K562 (cell line): Measurements from ENCODE around the gene SORL1-AS1.

ENCODE experiments used
- CREB1 ChIP-seq, 2 experiments: sonication (generic) in 1 of 2; formaldehyde crosslinking in 1 of 2; IDR thresholded peaks; 2 replicates each; pipeline versions ENCODE4 v1.6.1 to v1.8.0; 2012 to 2022; ENCODE audit warnings: inconsistent platforms in 1 of 2, mild to moderate bottlenecking in 1 of 2, missing genetic modification reagents in 1 of 2, moderate library complexity in 1 of 2
- HDAC2 ChIP-seq: fragments of 450-650 bp; IDR thresholded peaks from 2 replicates; pipeline ENCODE4 v1.6.1; 2016; ENCODE audit warnings: mild to moderate bottlenecking
- RB1 ChIP-seq: fragments of 450-650 bp; IDR thresholded peaks from 2 replicates; pipeline ENCODE4 v1.6.1; 2017; ENCODE audit warnings: low read depth, mild to moderate bottlenecking
- RCOR1 ChIP-seq, 2 experiments: IDR thresholded peaks; 2 replicates each; pipeline ENCODE4 v1.6.1; 2012; ENCODE audit warnings: low read depth in 2 of 2, low read length in 2 of 2, borderline replicate concordance in 1 of 2, improper control_type of control experiment in 1 of 2
- RUNX1 ChIP-seq: sonication (generic); IDR thresholded peaks from 2 replicates; pipeline ENCODE4 v1.6.1; 2016; ENCODE audit warnings: antibody characterized with exemption, low read depth
- ZFPM2 ChIP-seq: fragments of 250-450 bp; sonication (Bioruptor Pico); IDR thresholded peaks from 2 replicates; pipeline ENCODE4 v1.5.1; 2022; ENCODE audit warnings: mild to moderate bottlenecking
- ZNF253 ChIP-seq: fragments of 250-450 bp; sonication (Bioruptor Pico); conservative IDR thresholded peaks from 2 replicates; pipeline ENCODE4 v1.6.1; 2021; ENCODE audit warnings: mild to moderate bottlenecking

- TF ChIP-seq RB1 (no peak), HDAC2 (no peak), RCOR1 (IDR thresholded peaks at IDR 0.05; ENCODE audit: borderline replicate concordance in 1 of 2, low read depth in 2 of 2, low read length in 2 of 2) (no peak), CREB1 (IDR thresholded peaks at IDR 0.05) (no peak), CREB1 (CRISPR knock-in tag; IDR thresholded peaks at IDR 0.05) (no peak), RUNX1 (no peak), ZNF253 (CRISPR knock-in tag) (no peak), ZFPM2 (no peak)
Observed at GRCh38 chr11:121449123-121449522, 3.6 kb downstream of the SORL1-AS1 start.
